Measurements from ENCODE around the gene GRAMD2B. TPM values are rescaled to one million over a fixed set of nuclear protein-coding genes. Genes with fewer than 3 reads are reported as not detected.
A peak's percentile ranks its signal among the peaks of the same experiment; 100 is the strongest.

Gene GRAMD2B
- total RNA-seq, 1 donor from 2014 or later = 29.1 TPM

GRCh38 chr5:126414874-126415502, 8.2 kb upstream of the GRAMD2B start:
- peak; percentile 72 for DNase-seq (ENCODE audit: low read depth)
- no peaks in the 10 kb centered on the region for H3K9me3 ChIP-seq (ENCODE audit: insufficient read depth, low read depth, low read length)

GRCh38 chr5:126415789-126416188, 7.4 kb upstream of the GRAMD2B start:
- FAIRE-seq (no peak), DNase-seq (ENCODE audit: low read depth) (no peak)
- TF ChIP-seq EZH2 (IDR thresholded peaks at IDR 0.05; ENCODE audit: insufficient read depth, low read length) (no peak), CTCF (IDR thresholded peaks at IDR 0.05; ENCODE audit: insufficient read depth, low read depth, low read length) (no peak)
- Histone ChIP-seq H3K4me1 (ENCODE audit: insufficient read depth, low read length) (peaks cover 7% of the 10 kb centered on the region), H3K4me3 (ENCODE audit: insufficient read depth, low read depth, low read length) (no peak overlapping the region), H3K27ac (ENCODE audit: low read depth, low read length) (no peak overlapping the region), H4K20me1 (ENCODE audit: insufficient read depth, low read length) (no peaks in the 10 kb centered on the region), H3K9ac (ENCODE audit: low read length) (no peak overlapping the region), H3K36me3 (ENCODE audit: insufficient read depth, low read length) (no peaks in the 10 kb centered on the region), H3K27me3 (ENCODE audit: insufficient read depth, low read length) (no peaks in the 10 kb centered on the region), H2AFZ (ENCODE audit: low read depth, low read length) (no peak overlapping the region), H3K4me2 (ENCODE audit: low read length) (no peak overlapping the region), H3K9me3 (ENCODE audit: insufficient read depth, low read depth, low read length) (no peaks in the 10 kb centered on the region), H3K79me2 (ENCODE audit: insufficient read depth, low read length) (no peaks in the 10 kb centered on the region)
- H3K4me1 Mint-ChIP-seq (ENCODE audit: low read depth, unreplicated experiment) = peaks cover 8% of the 10 kb centered on the region
- no peak overlapping the region for H3K27ac Mint-ChIP-seq (ENCODE audit: unreplicated experiment)
- H3K9me3 Mint-ChIP-seq (ENCODE audit: unreplicated experiment) = peaks cover 8% of the 10 kb centered on the region
- no peak overlapping the region for H3K4me3 Mint-ChIP-seq (ENCODE audit: unreplicated experiment)
- no peaks in the 10 kb centered on the region for H3K27me3 Mint-ChIP-seq (ENCODE audit: low read depth, unreplicated experiment)
- peaks cover 6% of the 10 kb centered on the region for H3K36me3 Mint-ChIP-seq (ENCODE audit: low read depth, unreplicated experiment)

More at GRCh38 chr5:126414874-126415502, 8.2 kb upstream of the GRAMD2B start:
- Histone ChIP-seq H3K79me2 (ENCODE audit: insufficient read depth, low read length) (no peaks in the 10 kb centered on the region), H2AFZ (ENCODE audit: low read depth, low read length) (no peak overlapping the region), H3K27ac (ENCODE audit: low read depth, low read length) (no peak overlapping the region), H3K9ac (ENCODE audit: low read length) (no peak overlapping the region), H3K4me2 (ENCODE audit: low read length) (peak overlapping the region; percentile 24), H3K4me1 (ENCODE audit: insufficient read depth, low read length) (peaks cover 7% of the 10 kb centered on the region), H3K27me3 (ENCODE audit: insufficient read depth, low read length) (no peaks in the 10 kb centered on the region), H3K36me3 (ENCODE audit: insufficient read depth, low read length) (no peaks in the 10 kb centered on the region), H4K20me1 (ENCODE audit: insufficient read depth, low read length) (no peaks in the 10 kb centered on the region), H3K4me3 (ENCODE audit: insufficient read depth, low read depth, low read length) (no peak overlapping the region)
- H3K4me3 Mint-ChIP-seq (ENCODE audit: unreplicated experiment) = peak overlapping the region; percentile 13
- peaks cover 11% of the 10 kb centered on the region for H3K9me3 Mint-ChIP-seq (ENCODE audit: unreplicated experiment)
- no peak for FAIRE-seq
- peaks cover 8% of the 10 kb centered on the region for H3K4me1 Mint-ChIP-seq (ENCODE audit: low read depth, unreplicated experiment)
- H3K27ac Mint-ChIP-seq (ENCODE audit: unreplicated experiment) = no peak overlapping the region
- H3K27me3 Mint-ChIP-seq (ENCODE audit: low read depth, unreplicated experiment) = no peaks in the 10 kb centered on the region
- TF ChIP-seq EZH2 (IDR thresholded peaks at IDR 0.05; ENCODE audit: insufficient read depth, low read length) (no peak), CTCF (IDR thresholded peaks at IDR 0.05; ENCODE audit: insufficient read depth, low read depth, low read length) (no peak)
- peaks cover 6% of the 10 kb centered on the region for H3K36me3 Mint-ChIP-seq (ENCODE audit: low read depth, unreplicated experiment)

GRCh38 chr5:126416266-126416925, 6.8 kb upstream of the GRAMD2B start:
- no peaks in the 10 kb centered on the region for H3K79me2 ChIP-seq (ENCODE audit: insufficient read depth, low read length)
- no peak overlapping the region for H3K4me2 ChIP-seq (ENCODE audit: low read length)
- no peak for DNase-seq (ENCODE audit: low read depth)
- peaks cover 7% of the 10 kb centered on the region for H3K4me1 ChIP-seq (ENCODE audit: insufficient read depth, low read length)
- no peaks in the 10 kb centered on the region for H4K20me1 ChIP-seq (ENCODE audit: insufficient read depth, low read length)
- TF ChIP-seq EZH2 (IDR thresholded peaks at IDR 0.05; ENCODE audit: insufficient read depth, low read length) (no peak), CTCF (IDR thresholded peaks at IDR 0.05; ENCODE audit: insufficient read depth, low read depth, low read length) (no peak)
- no peak overlapping the region for H2AFZ ChIP-seq (ENCODE audit: low read depth, low read length)
- H3K4me3 ChIP-seq (ENCODE audit: insufficient read depth, low read depth, low read length) = no peak overlapping the region
- H3K9me3 ChIP-seq (ENCODE audit: insufficient read depth, low read depth, low read length) = no peaks in the 10 kb centered on the region
- no peak overlapping the region for H3K27ac Mint-ChIP-seq (ENCODE audit: unreplicated experiment)
- H3K27ac ChIP-seq (ENCODE audit: low read depth, low read length) = no peak overlapping the region
- no peaks in the 10 kb centered on the region for H3K27me3 ChIP-seq (ENCODE audit: insufficient read depth, low read length)
- H3K4me3 Mint-ChIP-seq (ENCODE audit: unreplicated experiment) = no peak overlapping the region
- H3K27me3 Mint-ChIP-seq (ENCODE audit: low read depth, unreplicated experiment) = no peaks in the 10 kb centered on the region
- peaks cover 3% of the 10 kb centered on the region for H3K36me3 Mint-ChIP-seq (ENCODE audit: low read depth, unreplicated experiment)
- no peaks in the 10 kb centered on the region for H3K36me3 ChIP-seq (ENCODE audit: insufficient read depth, low read length)
- H3K4me1 Mint-ChIP-seq (ENCODE audit: low read depth, unreplicated experiment) = peaks cover 8% of the 10 kb centered on the region
- peak; percentile 37 for FAIRE-seq
- H3K9me3 Mint-ChIP-seq (ENCODE audit: unreplicated experiment) = peaks cover 3% of the 10 kb centered on the region
- no peak overlapping the region for H3K9ac ChIP-seq (ENCODE audit: low read length)
